Prostate gland (tissue), 2 donors: ENCODE measurements around the gene KCNMB1. TPM values are rescaled to one million over a fixed set of nuclear protein-coding genes. Genes with fewer than 3 reads are reported as not detected.

Experiments used
- DNase-seq: peaks from one replicate; pipeline ENCODE4 v3.0.0-alpha.2; 2019; ENCODE audit warnings: low spot score
- H3K27ac ChIP-seq, 2 donors: fragments of 200-600 bp; sonication (generic); 2 replicates each; pipeline ENCODE4 v1.5.1; 2017 to 2019
- H3K27me3 ChIP-seq: fragments of 200-600 bp; sonication (generic); replicated peaks from 2 replicates; pipeline ENCODE4 v1.5.1; 2019; ENCODE audit not compliant: insufficient read depth
- H3K36me3 ChIP-seq, 2 donors: fragments of 200-600 bp; sonication (generic); 1 replicate in 1 of 2; 2 replicates in 1 of 2; pipeline versions ENCODE4 v1.5.1 to v1.8.1; 2017 to 2019
- H3K4me1 ChIP-seq: fragments of 200-600 bp; sonication (generic); replicated peaks from 2 replicates; pipeline ENCODE4 v1.5.1; 2019
- H3K4me3 ChIP-seq, 2 donors: fragments of 200-600 bp; sonication (generic); 2 replicates each; pipeline ENCODE4 v1.5.1; 2017 to 2019
- H3K9me3 ChIP-seq: fragments of 200-600 bp; sonication (generic); 2 replicates; pipeline ENCODE4 v1.5.1; 2017
- POLR2A ChIP-seq: fragments of 450-650 bp; IDR thresholded peaks from one replicate; pipeline ENCODE4 v1.6.1; 2016; ENCODE audit warnings: antibody characterized with exemption, mild to moderate bottlenecking
- POLR2AphosphoS5 ChIP-seq: sonication (generic); formaldehyde crosslinking; IDR thresholded peaks from one replicate; pipeline ENCODE4 v1.6.1; 2017; ENCODE audit warnings: antibody characterized with exemption
- WGBS: methylation state at CpG from one replicate; pipeline ENCODE4 v1.1.5; 2018; 5-methylcytosine and 5-hydroxymethylcytosine counted together
- intact Hi-C: fragments of 100-400 bp; cut with DNase I; formaldehyde crosslinking; loops from one replicate; pipeline ENCODE4 v1.14.2; 2022
- total RNA-seq, 2 donors: library from RNA; depleted of rRNA; stranded (reverse); fragments of >200 nt; gene quantifications; one replicate each; pipeline ENCODE4 v1.1.0, GENCODE V29; 2016
- TF ChIP-seq, protein P1 (sequence below), 4 experiments: fragments of 200-600 bp in 2 of 4; fragments of 450-650 bp in 2 of 4; sonication (generic) in 2 of 4; IDR thresholded peaks; 1 replicate in 3 of 4; 2 replicates in 1 of 4; pipeline ENCODE4 v1.5.1; 2016 to 2019; ENCODE audit warnings: antibody characterized with exemption in 4 of 4, mild to moderate bottlenecking in 2 of 4, moderate library complexity in 2 of 4

Gene KCNMB1
- total RNA-seq, 2 donors from 2014 or later = 5.9 to 9.1 TPM

DNA sequence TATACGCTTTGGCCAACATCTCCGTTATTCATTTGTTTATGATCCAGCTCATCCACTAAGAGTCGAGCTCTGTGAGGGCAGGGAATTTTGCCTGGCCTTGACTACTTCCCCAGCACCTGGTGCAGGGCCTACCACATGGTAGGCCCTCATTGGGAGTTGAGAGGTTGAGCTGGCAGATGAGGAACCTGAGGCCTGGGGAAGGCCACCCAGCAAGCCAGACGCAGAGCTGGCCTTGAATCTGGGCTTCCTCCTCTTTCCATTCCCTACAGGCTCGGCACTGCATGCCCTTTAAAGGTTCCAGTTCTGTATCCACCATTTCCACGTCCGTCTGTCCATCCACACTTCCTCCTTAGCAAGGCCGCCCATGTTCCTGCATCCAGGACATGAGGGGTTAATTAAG lies 24.2 kb downstream of the KCNMB1 start:
- Histone ChIP-seq H3K9me3 (no peaks in the 10 kb centered on the region), H3K27me3 (no peaks in the 10 kb centered on the region), H3K27ac (no peak overlapping the region), H3K36me3 (no peaks in the 10 kb centered on the region), H3K4me3 (no peak overlapping the region), H3K4me1 (no peaks in the 10 kb centered on the region)
- intact Hi-C loops = no loop called here
- no peak for DNase-seq
- TF ChIP-seq, protein P1, sequence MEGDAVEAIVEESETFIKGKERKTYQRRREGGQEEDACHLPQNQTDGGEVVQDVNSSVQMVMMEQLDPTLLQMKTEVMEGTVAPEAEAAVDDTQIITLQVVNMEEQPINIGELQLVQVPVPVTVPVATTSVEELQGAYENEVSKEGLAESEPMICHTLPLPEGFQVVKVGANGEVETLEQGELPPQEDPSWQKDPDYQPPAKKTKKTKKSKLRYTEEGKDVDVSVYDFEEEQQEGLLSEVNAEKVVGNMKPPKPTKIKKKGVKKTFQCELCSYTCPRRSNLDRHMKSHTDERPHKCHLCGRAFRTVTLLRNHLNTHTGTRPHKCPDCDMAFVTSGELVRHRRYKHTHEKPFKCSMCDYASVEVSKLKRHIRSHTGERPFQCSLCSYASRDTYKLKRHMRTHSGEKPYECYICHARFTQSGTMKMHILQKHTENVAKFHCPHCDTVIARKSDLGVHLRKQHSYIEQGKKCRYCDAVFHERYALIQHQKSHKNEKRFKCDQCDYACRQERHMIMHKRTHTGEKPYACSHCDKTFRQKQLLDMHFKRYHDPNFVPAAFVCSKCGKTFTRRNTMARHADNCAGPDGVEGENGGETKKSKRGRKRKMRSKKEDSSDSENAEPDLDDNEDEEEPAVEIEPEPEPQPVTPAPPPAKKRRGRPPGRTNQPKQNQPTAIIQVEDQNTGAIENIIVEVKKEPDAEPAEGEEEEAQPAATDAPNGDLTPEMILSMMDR (IDR thresholded peaks at IDR 0.05) = no peak
- TF ChIP-seq POLR2A (no peak), POLR2AphosphoS5 (no peak)
- WGBS = 86% methylated on average over 8 of the region's 8 CpGs

- Histone ChIP-seq H3K9me3 (no peaks in the 10 kb centered on the region), H3K27ac (no peak overlapping the region), H3K27me3 (no peaks in the 10 kb centered on the region), H3K4me3 (no peak overlapping the region), H3K36me3 (no peaks in the 10 kb centered on the region), H3K4me1 (no peaks in the 10 kb centered on the region)
- no peak for DNase-seq
- TF ChIP-seq POLR2AphosphoS5 (no peak), POLR2A (no peak)
- TF ChIP-seq, protein P1 (IDR thresholded peaks at IDR 0.05) = no peak
- 88% methylated on average over 1 of the region's 1 CpG for WGBS
- intact Hi-C loops = no loop called here
Observed at GRCh38 chr5:170363671-170364070, 25.5 kb downstream of the KCNMB1 start.

DNA sequence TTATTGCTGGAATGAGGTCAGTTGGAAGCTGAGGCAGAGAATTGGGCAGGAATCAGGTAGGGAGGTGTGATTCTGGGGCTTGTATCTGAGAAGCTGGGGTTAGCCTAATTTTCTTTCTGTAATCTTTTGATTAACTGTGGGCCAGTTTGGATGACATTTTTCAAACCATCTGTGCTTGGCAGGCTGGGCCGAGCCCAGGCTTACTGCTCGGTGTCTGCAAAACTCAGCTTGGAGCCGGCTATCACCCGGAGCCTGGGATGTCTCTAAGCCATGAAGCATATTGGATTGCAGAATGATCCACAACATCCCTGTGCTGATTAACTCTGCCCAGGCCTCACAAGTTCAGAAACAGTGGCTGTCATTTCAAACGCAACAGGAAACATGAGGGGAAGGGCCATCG lies 26.5 kb downstream of the KCNMB1 start:
- Histone ChIP-seq H3K27me3 (no peaks in the 10 kb centered on the region), H3K4me3 (no peak overlapping the region), H3K4me1 (no peaks in the 10 kb centered on the region), H3K36me3 (no peaks in the 10 kb centered on the region), H3K27ac (peak overlapping the region in 1 of 2 donors; percentile 30), H3K9me3 (no peaks in the 10 kb centered on the region)
- WGBS = 75% methylated on average over 6 of the region's 6 CpGs
- no peak for DNase-seq
- intact Hi-C loops = no loop called here
- TF ChIP-seq, protein P1 (IDR thresholded peaks at IDR 0.05) = no peak
- TF ChIP-seq POLR2AphosphoS5 (no peak), POLR2A (no peak)

DNA sequence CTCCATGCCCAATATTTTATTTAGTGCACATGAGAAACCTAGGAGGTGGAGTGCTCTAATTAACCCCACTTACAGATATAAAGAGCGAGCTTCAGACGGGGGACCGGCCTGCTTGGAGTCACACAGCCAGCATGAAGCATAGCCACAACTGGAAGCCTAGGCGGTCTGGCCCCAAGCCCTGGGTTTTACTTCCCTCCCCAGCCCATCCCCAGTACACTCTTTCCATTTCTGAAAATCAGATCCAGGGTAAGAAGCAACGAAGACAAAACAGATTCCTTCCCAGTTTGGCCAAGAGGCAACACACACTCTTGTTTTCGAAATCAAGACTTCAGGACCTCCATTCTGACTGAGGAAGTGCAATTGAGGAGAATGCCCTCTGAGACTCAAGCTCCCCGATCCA lies 27.1 kb downstream of the KCNMB1 start:
- no peaks in the 10 kb centered on the region for H3K27me3 ChIP-seq
- TF ChIP-seq POLR2AphosphoS5 (no peak), POLR2A (no peak)
- TF ChIP-seq, protein P1 (IDR thresholded peaks at IDR 0.05) = no peak
- intact Hi-C loops = no loop called here
- no peaks in the 10 kb centered on the region for H3K4me1 ChIP-seq
- no peaks in the 10 kb centered on the region for H3K36me3 ChIP-seq
- no peak for DNase-seq
- H3K9me3 ChIP-seq = no peaks in the 10 kb centered on the region
- no peak overlapping the region for H3K4me3 ChIP-seq
- H3K27ac ChIP-seq = peak overlapping the region in 1 of 2 donors; percentile 30
- 73% methylated on average over 7 of the region's 7 CpGs for WGBS

GRCh38 chr5:170361616-170362015 lies 27.6 kb downstream of the KCNMB1 start:
- H3K4me3 ChIP-seq = no peak overlapping the region
- DNase-seq = no peak
- no peaks in the 10 kb centered on the region for H3K4me1 ChIP-seq
- no peaks in the 10 kb centered on the region for H3K9me3 ChIP-seq
- WGBS = 64% methylated on average over 5 of the region's 5 CpGs
- H3K27ac ChIP-seq = no peak overlapping the region
- H3K36me3 ChIP-seq = no peaks in the 10 kb centered on the region
- TF ChIP-seq, protein P1 (IDR thresholded peaks at IDR 0.05) = no peak
- TF ChIP-seq POLR2A (no peak), POLR2AphosphoS5 (no peak)
- intact Hi-C loops = no loop called here
- H3K27me3 ChIP-seq = no peaks in the 10 kb centered on the region
